ENCODE measurements around the gene KMT2C. TPM values are rescaled to one million over a fixed set of nuclear protein-coding genes. Genes with fewer than 3 reads are reported as not detected.

Gene KMT2C
- total and polyA plus RNA-seq, 7 donors, result 5.8 to 82.3 (median 45.7) TPM

DNA sequence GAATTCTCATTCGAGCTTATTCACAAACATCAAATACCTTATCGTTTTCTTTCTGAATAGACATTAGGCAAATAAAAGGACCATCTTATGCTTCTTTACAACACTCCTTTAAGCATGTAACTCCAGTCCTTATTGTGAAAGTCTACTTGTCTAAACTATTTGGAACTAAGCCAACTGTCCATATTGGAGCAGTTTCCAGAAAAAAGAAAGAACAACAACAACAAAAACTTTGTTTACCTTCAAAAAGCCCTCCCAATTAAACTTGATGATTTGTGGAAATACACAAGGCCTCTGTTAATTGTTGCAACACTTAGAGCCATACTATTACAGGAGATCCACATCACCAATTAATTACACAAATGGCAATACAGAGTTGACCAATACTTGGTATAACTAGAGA lies 246.7 kb downstream of the KMT2C start:
- Histone ChIP-seq H3K36me3 (ENCODE audit: insufficient read depth in 1 of 2, low read depth in 1 of 2) (peaks cover 7 to 93% of the 10 kb centered on the region in 2 donors), H3K9me3 (no peaks in the 10 kb centered on the region), H3K4me3 (no peak overlapping the region), H3K27me3 (ENCODE audit: insufficient read depth in 3 of 3, low read length in 2 of 3) (no peaks in the 10 kb centered on the region), H3K4me1 (peaks cover 5% of the 10 kb centered on the region), H3K27ac (no peak overlapping the region)
- intact Hi-C loops (cut with DNase I), result no loop called here
- no peak for DNase-seq
- WGBS, 3 donors, result 91 to 97% (median 94%) methylated on average over 2 of the region's 2 CpGs
- TF ChIP-seq CTCF (IDR thresholded peaks at IDR 0.05), result no peak
- no peak for ATAC-seq

DNA sequence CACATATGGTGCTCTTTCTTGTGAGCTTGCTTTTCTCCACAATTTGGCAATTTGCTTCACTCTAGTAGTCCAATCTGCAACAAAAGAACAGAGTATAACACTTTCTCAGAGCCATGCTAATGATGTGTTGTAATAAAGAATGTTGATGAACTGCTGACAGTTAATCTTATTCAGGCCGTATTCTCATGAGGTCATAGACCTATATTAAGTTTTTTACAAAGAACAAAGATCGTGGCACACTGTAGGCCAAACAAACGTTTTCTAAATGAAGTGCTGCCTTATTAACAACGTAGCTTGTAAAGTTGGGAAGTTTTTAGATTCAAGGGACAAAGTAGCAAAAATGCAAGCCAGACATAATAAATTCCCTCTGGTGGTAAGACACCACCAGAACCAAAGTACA lies 250.2 kb downstream of the KMT2C start:
- intact Hi-C loops (cut with DNase I), result no loop called here
- no peak for DNase-seq
- 28 to 46% (median 34%) methylated on average over 4 of the region's 4 CpGs for WGBS, 3 donors
- Histone ChIP-seq H3K4me3 (no peak overlapping the region), H3K9me3 (no peaks in the 10 kb centered on the region), H3K36me3 (ENCODE audit: insufficient read depth in 1 of 2, low read depth in 1 of 2) (peaks cover 8 to 91% of the 10 kb centered on the region in 2 donors), H3K4me1 (peaks cover 5% of the 10 kb centered on the region), H3K27me3 (ENCODE audit: insufficient read depth in 3 of 3, low read length in 2 of 3) (no peaks in the 10 kb centered on the region), H3K27ac (peak overlapping the region; percentile 71)
- peak; percentile 48 to 84 (median 73) for ATAC-seq
- TF ChIP-seq CTCF (IDR thresholded peaks at IDR 0.05), result no peak

- DNase-seq (no peak), ATAC-seq (no peak)
- Histone ChIP-seq H3K4me1 (peaks cover under 1% of the 10 kb centered on the region), H3K4me3 (no peak overlapping the region), H3K36me3 (ENCODE audit: insufficient read depth in 1 of 2, low read depth in 1 of 2) (peaks cover 5 to 98% of the 10 kb centered on the region in 2 donors), H3K9me3 (no peaks in the 10 kb centered on the region), H3K27me3 (ENCODE audit: insufficient read depth in 3 of 3, low read length in 2 of 3) (no peaks in the 10 kb centered on the region), H3K27ac (no peak overlapping the region)
- no peak for TF ChIP-seq CTCF (IDR thresholded peaks at IDR 0.05)
- WGBS, 3 donors, result 100% methylated on average over 1 of the region's 1 CpG
- intact Hi-C loops (cut with DNase I), result no loop called here
These were observed 255.2 kb downstream of the KMT2C start for GRCh38 chr7:152180587-152180986.

GRCh38 chr7:152180048-152180447 lies 255.8 kb downstream of the KMT2C start:
- intact Hi-C loops (cut with DNase I), result no loop called here
- no peak for TF ChIP-seq CTCF (IDR thresholded peaks at IDR 0.05)
- Histone ChIP-seq H3K4me3 (no peak overlapping the region), H3K4me1 (no peaks in the 10 kb centered on the region), H3K9me3 (no peaks in the 10 kb centered on the region), H3K27ac (no peak overlapping the region), H3K27me3 (ENCODE audit: insufficient read depth in 3 of 3, low read length in 2 of 3) (no peaks in the 10 kb centered on the region), H3K36me3 (ENCODE audit: insufficient read depth in 1 of 2, low read depth in 1 of 2) (peaks cover 5 to 98% of the 10 kb centered on the region in 2 donors)
- 95 to 97% (median 95%) methylated on average over 5 of the region's 5 CpGs for WGBS, 3 donors
- ATAC-seq (no peak), DNase-seq (no peak)

- H3K27me3 ChIP-seq (ENCODE audit: insufficient read depth in 3 of 3, low read length in 2 of 3), result no peaks in the 10 kb centered on the region
- no peak for DNase-seq
- H3K4me3 ChIP-seq, result no peak overlapping the region
- TF ChIP-seq CTCF (IDR thresholded peaks at IDR 0.05), result no peak
- no peaks in the 10 kb centered on the region for H3K9me3 ChIP-seq
- 95 to 99% (median 98%) methylated on average over 3 of the region's 3 CpGs for WGBS, 3 donors
- H3K4me1 ChIP-seq, result no peaks in the 10 kb centered on the region
- H3K27ac ChIP-seq, result no peak overlapping the region
- H3K36me3 ChIP-seq (ENCODE audit: insufficient read depth in 1 of 2, low read depth in 1 of 2), result peaks cover 5 to 100% of the 10 kb centered on the region in 2 donors
- ATAC-seq, result no peak
- intact Hi-C loops (cut with DNase I), result loop anchor here in 1 of 2 donors (5.0 kb wide), 1 partner anchor 46 kb away; no protein-coding TSS in a partner anchor
These were observed 257.3 kb downstream of the KMT2C start for GRCh38 chr7:152178405-152179058.
